K562 (cell line): ENCODE measurements around the gene ERLEC1. TPM values are rescaled to one million over a fixed set of nuclear protein-coding genes. Genes with fewer than 3 reads are reported as not detected.

ENCODE experiments used
- ATAC-seq: fragments of 200-7000 bp; cut with Tn5 transposase; 3 replicates; pipeline ENCODE4 v1.9.1; 2020; ENCODE audit warnings: moderate library complexity
- BruUV-seq: library from RNA; stranded (reverse); fragments of 400-500 nt; replicated peaks from 2 replicates; lab custom pipeline; 2021; lab: Mats Ljungman, UMichigan
- CTCF ChIA-PET: fragments of 300-600 bp; formaldehyde crosslinking; extraction: SDS; loops from one replicate; lab custom pipeline; 2021; ENCODE audit warnings: low intra/inter-chr PET ratio; lab: Yijun Ruan, JAX
- POLR2A ChIA-PET: fragments of 300-600, 350-650 bp; sonication (Branson Sonifier 250); formaldehyde crosslinking; extraction: SDS; loops from one replicate; lab custom pipeline; 2021; ENCODE audit warnings: antibody characterized with exemption, inconsistent platforms; lab: Yijun Ruan, JAX
- DNase-seq, 4 experiments: peaks; one replicate each; pipeline versions ENCODE4 v3.0.0 to v3.0.0-alpha.2; 2011 to 2018; ENCODE audit warnings: low spot score in 3 of 4, mixed read lengths in 3 of 4; ENCODE audit errors: extremely low read depth in 1 of 4
- FAIRE-seq: peaks from 2 replicates; lab custom pipeline; 2011; peaks lifted over from hg19 to GRCh38; lab: Jason Lieb, UNC
- H2AFZ ChIP-seq: 2 replicates; pipeline ENCODE4 v1.6.0; 2011; ENCODE audit warnings: low read depth, low read length, control low read depth, inconsistent platforms
- H3K27ac ChIP-seq: fragments of 200-600 bp; 3 replicates; pipeline ENCODE4 v1.8.0; 2011; ENCODE audit warnings: low read depth, mild to moderate bottlenecking, control low read depth, inconsistent platforms, low read length, moderate library complexity, mixed read lengths; ENCODE audit errors: extremely low read depth
- H3K27me3 ChIP-seq, 2 experiments: fragments of 300-600 bp in 1 of 2; 2 replicates in 1 of 2; 3 replicates in 1 of 2; pipeline versions ENCODE4 v1.6.0 to v1.8.0; 2011; ENCODE audit warnings: inconsistent platforms in 2 of 2, low read length in 2 of 2, mild to moderate bottlenecking in 1 of 2, mixed read lengths in 1 of 2, moderate library complexity in 1 of 2; ENCODE audit not compliant: control insufficient read depth in 2 of 2, insufficient read depth in 2 of 2
- H3K36me3 ChIP-seq: fragments of 300-600 bp; 3 replicates; pipeline ENCODE4 v1.8.0; 2011; ENCODE audit warnings: mild to moderate bottlenecking, low read length, inconsistent platforms; ENCODE audit not compliant: control insufficient read depth, insufficient read depth
- H3K4me1 ChIP-seq, 2 experiments: fragments of 200-600 bp in 1 of 2; replicated peaks in 1 of 2; 2 replicates in 1 of 2; 3 replicates in 1 of 2; pipeline versions ENCODE4 v1.5.1 to v1.8.0; 2011; ENCODE audit warnings: inconsistent platforms in 2 of 2, low read length in 2 of 2, mild to moderate bottlenecking in 1 of 2, mixed read lengths in 1 of 2, moderate library complexity in 1 of 2; ENCODE audit not compliant: control insufficient read depth in 2 of 2, insufficient read depth in 2 of 2
- H3K4me2 ChIP-seq: 2 replicates; pipeline ENCODE4 v1.6.1; 2011; ENCODE audit warnings: low read length, control low read depth, inconsistent platforms, mixed read lengths; ENCODE audit not compliant: insufficient read depth
- H3K4me3 ChIP-seq: fragments of 200-600 bp; sonication (generic), shearing (Covaris generic); 2 replicates; pipeline ENCODE4 v1.5.1; 2016; ENCODE audit warnings: control low read depth, inconsistent platforms
- H3K79me2 ChIP-seq: fragments of 200-600 bp; 3 replicates; pipeline ENCODE4 v1.8.0; 2011; ENCODE audit warnings: low read length, inconsistent platforms; ENCODE audit not compliant: control insufficient read depth, insufficient read depth
- H3K9ac ChIP-seq, 2 experiments: 2 replicates each; pipeline versions ENCODE4 v1.6.0 to v1.6.1; 2011; ENCODE audit warnings: low read depth in 2 of 2, low read length in 2 of 2, control low read depth in 1 of 2, inconsistent platforms in 1 of 2, mild to moderate bottlenecking in 1 of 2, mixed read lengths in 1 of 2; ENCODE audit not compliant: insufficient read depth in 1 of 2
- H3K9me1 ChIP-seq: one replicate; pipeline ENCODE4 v1.6.0; 2011; ENCODE audit warnings: inconsistent platforms, mild to moderate bottlenecking, low read length, moderate library complexity; ENCODE audit not compliant: control insufficient read depth, insufficient read depth
- H3K9me3 ChIP-seq: replicated peaks from 2 replicates; pipeline ENCODE4 v1.5.1; 2011; ENCODE audit warnings: low read depth, low read length, inconsistent platforms; ENCODE audit not compliant: control insufficient read depth, insufficient read depth
- H4K20me1 ChIP-seq: replicated peaks from 2 replicates; pipeline ENCODE4 v1.6.1; 2011; ENCODE audit warnings: low read length, inconsistent platforms, mixed read lengths; ENCODE audit not compliant: control insufficient read depth, insufficient read depth
- CREBBP ChIP-seq: IDR thresholded peaks from one replicate; pipeline ENCODE4 v1.6.1; 2012; ENCODE audit warnings: low read depth, mild to moderate bottlenecking, control low read depth, inconsistent platforms, low read length
- NONO ChIP-seq, 2 experiments: fragments of 200-400 bp in 1 of 2; fragments of 450-650 bp in 1 of 2; formaldehyde crosslinking in 1 of 2; IDR thresholded peaks; 2 replicates each; pipeline ENCODE4 v1.6.1; 2017; ENCODE audit warnings: low read depth in 2 of 2, mild to moderate bottlenecking in 2 of 2, moderate library complexity in 2 of 2, low read length in 1 of 2
- NR2C1 ChIP-seq, 2 experiments: fragments of 450-650 bp; IDR thresholded peaks; 2 replicates each; pipeline ENCODE4 v1.6.1; 2017; ENCODE audit warnings: mild to moderate bottlenecking in 2 of 2, antibody characterized with exemption in 1 of 2, inconsistent platforms in 1 of 2, missing compliant biosample characterization in 1 of 2, missing genetic modification characterization in 1 of 2
- RBM22 ChIP-seq: fragments of 200-400 bp; formaldehyde crosslinking; IDR thresholded peaks from 2 replicates; pipeline ENCODE4 v1.6.1; 2018; ENCODE audit warnings: low read length, low read depth; ENCODE audit not compliant: poor library complexity, severe bottlenecking
- SNAPC5 ChIP-seq: fragments of 250-450 bp; sonication (Bioruptor Pico); IDR thresholded peaks from 2 replicates; pipeline ENCODE4 v1.8.0; 2021; ENCODE audit warnings: moderate library complexity, mild to moderate bottlenecking, inconsistent platforms
- THRAP3 ChIP-seq: fragments of 450-650 bp; IDR thresholded peaks from 2 replicates; pipeline ENCODE4 v1.6.1; 2016; ENCODE audit warnings: mild to moderate bottlenecking, inconsistent platforms, borderline replicate concordance
- ZNF184 ChIP-seq: sonication (generic); formaldehyde crosslinking; IDR thresholded peaks from 2 replicates; pipeline ENCODE4 v1.5.0; 2020; ENCODE audit warnings: missing genetic modification reagents
- ZNF197 ChIP-seq: fragments of 200-800 bp; sonication (Bioruptor generic); IDR thresholded peaks from 2 replicates; pipeline ENCODE4 v1.6.1; 2016; ENCODE audit warnings: low read depth, missing genetic modification characterization, missing compliant biosample characterization
- ZNF609 ChIP-seq: sonication (generic); formaldehyde crosslinking; IDR thresholded peaks from 2 replicates; pipeline ENCODE4 v1.8.1; 2023; ENCODE audit warnings: missing genetic modification reagents, mild to moderate bottlenecking, borderline replicate concordance
- WGBS: fragments of 100-300 bp; shearing (Covaris generic); methylation state at CpG from one replicate; pipeline ENCODE4 v1.1.6; 2016; ENCODE audit warnings: low coverage, mixed read lengths; ENCODE audit not compliant: insufficient coverage; ENCODE audit errors: missing lambda C conversion rate; 5-methylcytosine and 5-hydroxymethylcytosine counted together
- in situ Hi-C: fragments of 300-500 bp; cut with MboI; formaldehyde crosslinking; loops from 4 replicates; pipeline ENCODE4 v1.15.0; 2018; ENCODE audit warnings: inconsistent platforms, mixed read lengths
- intact Hi-C: fragments of 100-400 bp; cut with micrococcal nuclease; formaldehyde crosslinking; loops from 2 replicates; pipeline ENCODE4 v1.14.2; 2022
- polyA plus RNA-seq, 8 experiments: library from polyadenylated mRNA; depleted of rRNA in 4 of 8; stranded (reverse) in 5 of 8; unstranded in 3 of 8; fragments of >200 nt; fragmentation: Nextera tagmentation in 2 of 8; fragmentation: Illumina TruSeq in 1 of 8; extraction: Ambion mirVana in 2 of 8; extraction: Trizol in 1 of 8; gene quantifications; 2 replicates each; pipeline versions ENCODE4 v1.2.1 to v1.2.3, GENCODE V29; 2011 to 2014; ENCODE audit warnings: inconsistent platforms in 1 of 8, missing spikeins in 1 of 8
- total RNA-seq, 7 experiments: library from RNA; depleted of rRNA in 6 of 7; stranded (reverse); fragments of >200 nt in 6 of 7; fragmentation: Illumina TruSeq in 2 of 7; extraction: Trizol in 2 of 7; gene quantifications; 2 replicates each; pipeline versions ENCODE4 v1.2.1 to v1.2.3, GENCODE V29; 2011 to 2021; ENCODE audit warnings: low replicate concordance in 1 of 7

ERLEC1 gene
- total and polyA plus RNA-seq, 9 of the 15 experiments (the other 6 are each of a cell fraction or from before 2014, with no cell fraction given) = 12.0 to 41.6 (median 30.6) TPM

DNA sequence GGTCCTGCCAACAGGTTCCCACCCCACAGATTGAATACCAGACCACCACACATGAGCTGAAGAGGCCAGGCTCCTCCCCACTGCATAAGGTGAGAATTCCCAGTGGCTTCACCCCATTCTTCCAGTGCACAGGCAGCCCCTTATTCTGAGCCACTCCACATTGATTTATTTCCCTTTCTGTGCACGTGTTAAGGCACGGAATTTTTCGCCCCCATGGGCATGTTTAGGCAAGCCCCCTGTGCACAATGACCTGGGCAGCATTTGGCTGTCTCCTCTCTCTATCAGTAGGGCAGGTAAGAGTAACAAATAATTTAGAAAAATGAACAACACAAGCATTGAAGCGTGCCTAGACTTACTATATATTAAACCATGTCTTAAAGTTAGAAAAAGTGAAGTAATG is 34.5 kb upstream of the ERLEC1 start:
- no peaks in the 10 kb centered on the region for H3K9me3 ChIP-seq
- FAIRE-seq = no peak
- no peaks in the 10 kb centered on the region for H3K9me1 ChIP-seq
- no peak for TF ChIP-seq CREBBP
- TF ChIP-seq ZNF197 = no peak
- TF ChIP-seq ZNF184 = no peak
- no peak for TF ChIP-seq THRAP3
- TF ChIP-seq NR2C1 (IDR thresholded peaks at IDR 0.05) = no peak
- TF ChIP-seq NR2C1 (tag; IDR thresholded peaks at IDR 0.05) = no peak
- no peak for TF ChIP-seq RBM22
- no peak for TF ChIP-seq ZNF609 (CRISPR knock-in tag)
- TF ChIP-seq NONO (IDR thresholded peaks at IDR 0.05; ENCODE audit: low read depth in 2 of 2, low read length in 1 of 2) = no peak
- TF ChIP-seq SNAPC5 = no peak
- H3K79me2 ChIP-seq = no peaks in the 10 kb centered on the region
- H2AFZ ChIP-seq = no peak overlapping the region
- intact Hi-C loops = no loop called here
- H3K36me3 ChIP-seq = peaks cover 21% of the 10 kb centered on the region; the same call in 2 of the 3 replicates
- no peak for DNase-seq
- H3K4me1 ChIP-seq = no peaks in the 10 kb centered on the region
- in situ Hi-C loops = no loop called here
- ATAC-seq = no peak
- H3K4me2 ChIP-seq = no peak overlapping the region
- H3K9ac ChIP-seq = no peak overlapping the region
- 48% methylated on average over 4 of the region's 4 CpGs for WGBS
- H3K27me3 ChIP-seq = no peaks in the 10 kb centered on the region
- H4K20me1 ChIP-seq = no peaks in the 10 kb centered on the region
- no peak overlapping the region for H3K27ac ChIP-seq
- ChIA-PET CTCF (no interaction called here), POLR2A (no interaction called here)
- no TSS peak for BruUV-seq
- no peak overlapping the region for H3K4me3 ChIP-seq
